T-helper 1 cell treated with Interleukin-12 subunit alpha and Interleukin-12 subunit beta and Interleukin-4 antibody, amounts not matched to agents 30 μg/mL and 1 μg/mL, for 36 hours (primary cell): Measurements from ENCODE around the gene TRIOBP.
A peak's percentile ranks its signal among the peaks of the same experiment; 100 is the strongest.

Experiments used
- H3K27ac Mint-ChIP-seq: one replicate; pipeline ENCODE4 v1.8.0; 2021; ENCODE audit warnings: mild to moderate bottlenecking, mixed read lengths
- H3K27me3 Mint-ChIP-seq: one replicate; pipeline ENCODE4 v1.8.0; 2021; ENCODE audit warnings: low read depth, mixed read lengths
- H3K36me3 Mint-ChIP-seq: one replicate; pipeline ENCODE4 v1.8.0; 2021; ENCODE audit warnings: low read depth, mixed read lengths
- H3K4me1 Mint-ChIP-seq: one replicate; pipeline ENCODE4 v1.8.0; 2021; ENCODE audit warnings: low read depth, mixed read lengths
- H3K4me3 Mint-ChIP-seq: one replicate; pipeline ENCODE4 v1.8.0; 2021; ENCODE audit warnings: mild to moderate bottlenecking, moderate library complexity, mixed read lengths
- H3K9me3 Mint-ChIP-seq: one replicate; pipeline ENCODE4 v1.8.0; 2021; ENCODE audit warnings: mixed read lengths

TRIOBP gene

GRCh38 chr22:37809672-37810333 lies 113.0 kb downstream of the TRIOBP start:
- Mint-ChIP-seq H3K27me3 (peaks cover 19% of the 10 kb centered on the region), H3K4me1 (peaks cover 25% of the 10 kb centered on the region), H3K9me3 (no peaks in the 10 kb centered on the region), H3K4me3 (peak overlapping the region; percentile 54), H3K27ac (no peak overlapping the region), H3K36me3 (peaks cover 3% of the 10 kb centered on the region)

DNA sequence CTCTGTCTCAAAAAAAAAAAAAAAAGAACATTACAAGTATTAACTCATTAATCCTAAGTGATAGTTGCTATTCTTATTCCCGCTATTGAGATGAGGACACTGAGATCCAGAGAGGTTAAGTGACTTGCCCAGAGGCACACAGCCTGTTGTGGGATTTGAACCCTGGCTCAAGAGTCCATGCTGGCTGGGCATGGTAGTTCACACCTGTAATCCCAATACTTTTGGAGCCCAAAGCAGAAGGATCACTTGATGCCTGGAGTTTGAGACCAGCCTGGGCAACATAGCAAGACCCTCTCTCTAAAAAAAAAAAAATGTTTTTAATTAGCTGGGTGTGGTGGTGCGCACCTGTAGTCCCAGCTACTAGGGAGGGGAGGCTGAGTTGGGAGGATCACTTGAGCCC lies 115.0 kb downstream of the TRIOBP start:
- no peak overlapping the region for H3K27ac Mint-ChIP-seq
- no peaks in the 10 kb centered on the region for H3K9me3 Mint-ChIP-seq
- H3K4me1 Mint-ChIP-seq, result peaks cover 11% of the 10 kb centered on the region
- no peak overlapping the region for H3K4me3 Mint-ChIP-seq
- H3K36me3 Mint-ChIP-seq, result peaks cover 5% of the 10 kb centered on the region
- H3K27me3 Mint-ChIP-seq, result peaks cover 5% of the 10 kb centered on the region

DNA sequence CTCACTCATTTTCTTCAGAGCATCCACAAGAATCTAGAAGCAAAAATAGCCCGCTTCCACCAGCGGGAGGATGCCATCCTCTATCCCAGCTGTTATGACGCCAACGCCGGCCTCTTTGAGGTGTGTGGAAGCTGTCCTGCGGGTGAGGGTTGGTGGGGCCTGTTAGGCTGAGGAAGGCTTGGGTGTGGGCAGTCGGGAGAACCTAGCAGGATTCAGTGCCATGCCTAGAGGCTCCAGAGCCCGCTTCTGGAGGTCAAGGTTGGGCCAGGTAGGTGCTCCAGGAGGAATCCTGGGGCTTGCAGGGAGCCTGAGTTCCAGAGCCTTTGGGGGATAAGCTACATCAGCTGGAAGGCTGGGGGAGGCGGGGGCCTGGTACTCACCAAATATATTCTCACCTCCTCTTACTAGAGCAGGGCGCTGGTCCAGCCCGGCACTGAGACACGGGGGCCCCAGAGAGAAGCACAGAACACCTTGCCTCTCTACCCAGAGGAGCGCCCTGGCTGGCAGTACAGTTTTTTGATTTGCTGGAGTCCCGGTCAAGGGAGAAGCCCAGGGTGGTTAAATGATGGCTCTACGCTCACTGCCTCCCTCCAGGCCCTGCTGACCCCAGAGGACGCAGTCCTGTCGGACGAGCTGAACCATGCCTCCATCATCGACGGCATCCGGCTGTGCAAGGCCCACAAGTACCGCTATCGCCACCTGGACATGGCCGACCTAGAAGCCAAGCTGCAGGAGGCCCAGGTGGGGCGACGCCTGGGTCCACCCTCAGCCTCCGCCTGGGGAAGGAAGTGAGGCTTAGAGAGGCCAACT lies 116.2 kb downstream of the TRIOBP start:
- no peak overlapping the region for H3K4me3 Mint-ChIP-seq
- no peak overlapping the region for H3K27ac Mint-ChIP-seq
- H3K9me3 Mint-ChIP-seq, result no peaks in the 10 kb centered on the region
- H3K27me3 Mint-ChIP-seq, result no peaks in the 10 kb centered on the region
- H3K4me1 Mint-ChIP-seq, result peaks cover 11% of the 10 kb centered on the region
- peaks cover 7% of the 10 kb centered on the region for H3K36me3 Mint-ChIP-seq

DNA sequence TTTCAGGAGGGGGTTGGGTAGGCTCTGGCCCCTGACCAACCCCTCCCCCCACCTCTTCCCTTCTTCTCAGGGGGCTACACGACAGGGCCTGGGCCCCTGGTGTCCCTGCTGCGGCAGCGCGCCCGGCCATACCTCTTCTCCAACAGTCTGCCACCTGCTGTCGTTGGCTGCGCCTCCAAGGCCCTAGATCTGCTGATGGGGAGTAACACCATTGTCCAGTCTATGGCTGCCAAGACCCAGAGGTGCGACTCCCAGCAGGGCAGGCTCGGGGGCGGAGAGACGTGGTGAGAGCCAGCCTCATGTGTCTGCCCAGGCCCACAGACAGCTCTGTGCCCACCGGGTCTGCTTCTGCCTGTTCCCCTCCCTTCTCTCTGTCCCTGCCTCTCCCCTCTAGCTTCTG lies 118.7 kb downstream of the TRIOBP start:
- peaks cover 16% of the 10 kb centered on the region for H3K27me3 Mint-ChIP-seq
- no peaks in the 10 kb centered on the region for H3K9me3 Mint-ChIP-seq
- peaks cover 4% of the 10 kb centered on the region for H3K36me3 Mint-ChIP-seq
- no peak overlapping the region for H3K27ac Mint-ChIP-seq
- H3K4me1 Mint-ChIP-seq, result peaks cover 5% of the 10 kb centered on the region
- no peak overlapping the region for H3K4me3 Mint-ChIP-seq

GRCh38 chr22:37816543-37817180 lies 119.8 kb downstream of the TRIOBP start:
- Mint-ChIP-seq H3K27ac (no peak overlapping the region), H3K4me1 (peaks cover 5% of the 10 kb centered on the region), H3K27me3 (peaks cover 22% of the 10 kb centered on the region), H3K36me3 (peaks cover 4% of the 10 kb centered on the region), H3K9me3 (no peaks in the 10 kb centered on the region), H3K4me3 (no peak overlapping the region)

DNA sequence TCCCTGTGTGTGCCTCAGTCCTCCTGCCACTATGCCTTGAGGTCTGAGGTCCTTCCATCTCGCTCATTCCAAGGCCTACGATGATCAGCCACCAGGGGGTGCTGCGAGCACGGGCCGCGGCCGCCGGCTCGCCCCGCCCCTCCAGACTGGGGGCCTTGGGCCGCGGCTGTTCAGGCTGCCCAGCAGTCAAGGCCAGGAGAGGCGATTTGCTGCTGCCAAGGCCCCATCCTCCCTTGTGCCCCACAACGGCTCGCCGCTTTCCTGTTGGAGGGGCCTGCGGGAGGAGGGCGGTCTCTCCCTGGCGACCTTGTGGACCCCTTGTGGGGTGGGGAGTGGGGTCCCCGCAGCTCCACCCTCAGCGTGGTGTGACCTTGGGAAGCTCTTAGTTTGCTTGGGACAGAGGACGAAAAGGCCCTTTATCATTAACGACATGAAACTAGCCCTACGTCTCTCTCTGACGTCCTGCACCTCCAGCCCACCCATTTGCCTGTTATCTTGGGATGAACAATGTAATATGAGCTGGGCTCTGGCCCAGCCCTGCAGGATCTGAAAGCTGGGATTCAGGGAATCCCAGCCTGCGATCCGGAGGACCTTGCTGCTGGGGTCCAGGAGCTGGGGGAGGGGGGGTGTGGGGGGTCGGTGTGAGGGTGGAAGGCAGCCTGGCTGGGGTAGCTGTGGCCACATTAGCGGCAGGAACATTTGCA lies 121.0 kb downstream of the TRIOBP start:
- Mint-ChIP-seq H3K27me3 (peaks cover 31% of the 10 kb centered on the region), H3K27ac (no peak overlapping the region), H3K4me3 (no peak overlapping the region), H3K4me1 (peaks cover 7% of the 10 kb centered on the region), H3K36me3 (peaks cover 4% of the 10 kb centered on the region), H3K9me3 (no peaks in the 10 kb centered on the region)

GRCh38 chr22:37818409-37819104 lies 121.7 kb downstream of the TRIOBP start:
- Mint-ChIP-seq H3K4me1 (peaks cover 7% of the 10 kb centered on the region), H3K27me3 (peaks cover 34% of the 10 kb centered on the region), H3K4me3 (peak overlapping the region; percentile 42), H3K36me3 (peaks cover 4% of the 10 kb centered on the region), H3K9me3 (no peaks in the 10 kb centered on the region), H3K27ac (no peak overlapping the region)

GRCh38 chr22:37819105-37819433 lies 122.2 kb downstream of the TRIOBP start:
- H3K4me1 Mint-ChIP-seq, result peaks cover 7% of the 10 kb centered on the region
- H3K9me3 Mint-ChIP-seq, result no peaks in the 10 kb centered on the region
- no peak overlapping the region for H3K4me3 Mint-ChIP-seq
- no peak overlapping the region for H3K27ac Mint-ChIP-seq
- peaks cover 34% of the 10 kb centered on the region for H3K27me3 Mint-ChIP-seq
- H3K36me3 Mint-ChIP-seq, result peaks cover 4% of the 10 kb centered on the region

GRCh38 chr22:37820350-37820749 lies 123.5 kb downstream of the TRIOBP start:
- H3K9me3 Mint-ChIP-seq, result no peaks in the 10 kb centered on the region
- H3K4me1 Mint-ChIP-seq, result peaks cover 9% of the 10 kb centered on the region
- H3K36me3 Mint-ChIP-seq, result peaks cover 4% of the 10 kb centered on the region
- H3K4me3 Mint-ChIP-seq, result no peak overlapping the region
- peak overlapping the region; percentile 35 for H3K27ac Mint-ChIP-seq
- H3K27me3 Mint-ChIP-seq, result peaks cover 34% of the 10 kb centered on the region

GRCh38 chr22:37822079-37822833 lies 125.4 kb downstream of the TRIOBP start:
- Mint-ChIP-seq H3K9me3 (no peaks in the 10 kb centered on the region), H3K36me3 (peaks cover 3% of the 10 kb centered on the region), H3K27me3 (peaks cover 34% of the 10 kb centered on the region), H3K4me1 (peaks cover 9% of the 10 kb centered on the region), H3K27ac (no peak overlapping the region), H3K4me3 (peak overlapping the region; percentile 30)

GRCh38 chr22:37823134-37823985 lies 126.5 kb downstream of the TRIOBP start, which contains the start of gene GALR3:
TSS of gene GALR3 (plus strand) at chr22:37823382. CDS start at chr22:37823407, 25 bp downstream.
- Mint-ChIP-seq H3K27ac (no peak within 1 kb of the TSS), H3K27me3 (peaks cover 34% of the 10 kb centered on the region), H3K36me3 (peaks cover 4% of the 10 kb centered on the region), H3K4me1 (peaks cover 4% of the 10 kb centered on the region), H3K9me3 (no peaks in the 10 kb centered on the region), H3K4me3 (no peak within 1 kb of the TSS)

DNA sequence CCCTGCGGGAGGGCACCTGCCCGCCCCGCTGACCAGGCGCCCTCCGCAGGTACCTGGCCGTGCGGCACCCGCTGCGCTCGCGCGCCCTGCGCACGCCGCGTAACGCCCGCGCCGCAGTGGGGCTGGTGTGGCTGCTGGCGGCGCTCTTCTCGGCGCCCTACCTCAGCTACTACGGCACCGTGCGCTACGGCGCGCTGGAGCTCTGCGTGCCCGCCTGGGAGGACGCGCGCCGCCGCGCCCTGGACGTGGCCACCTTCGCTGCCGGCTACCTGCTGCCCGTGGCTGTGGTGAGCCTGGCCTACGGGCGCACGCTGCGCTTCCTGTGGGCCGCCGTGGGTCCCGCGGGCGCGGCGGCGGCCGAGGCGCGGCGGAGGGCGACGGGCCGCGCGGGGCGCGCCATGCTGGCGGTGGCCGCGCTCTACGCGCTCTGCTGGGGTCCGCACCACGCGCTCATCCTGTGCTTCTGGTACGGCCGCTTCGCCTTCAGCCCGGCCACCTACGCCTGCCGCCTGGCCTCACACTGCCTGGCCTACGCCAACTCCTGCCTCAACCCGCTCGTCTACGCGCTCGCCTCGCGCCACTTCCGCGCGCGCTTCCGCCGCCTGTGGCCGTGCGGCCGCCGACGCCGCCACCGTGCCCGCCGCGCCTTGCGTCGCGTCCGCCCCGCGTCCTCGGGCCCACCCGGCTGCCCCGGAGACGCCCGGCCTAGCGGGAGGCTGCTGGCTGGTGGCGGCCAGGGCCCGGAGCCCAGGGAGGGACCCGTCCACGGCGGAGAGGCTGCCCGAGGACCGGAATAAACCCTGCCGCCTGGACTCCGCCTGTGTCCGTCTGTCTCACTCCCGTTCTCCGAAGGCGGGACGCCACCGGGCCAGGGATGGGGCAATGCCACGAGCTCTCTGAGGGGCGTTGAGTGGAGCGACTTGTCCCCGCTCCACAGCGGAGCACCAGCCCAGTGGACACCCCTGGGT lies 128.1 kb downstream of the TRIOBP start:
- Mint-ChIP-seq H3K9me3 (no peaks in the 10 kb centered on the region), H3K27me3 (peaks cover 24% of the 10 kb centered on the region), H3K4me1 (peaks cover 4% of the 10 kb centered on the region), H3K36me3 (peaks cover 6% of the 10 kb centered on the region), H3K4me3 (peak overlapping the region; percentile 61), H3K27ac (no peak overlapping the region)
